H1 (cell line): ENCODE data around the gene DHX32. TPM values are rescaled to one million over a fixed set of nuclear protein-coding genes. Genes with fewer than 3 reads are reported as not detected.
"Not testable (repeated sequence)": the region's sequence is repeated elsewhere in the genome, so short reads cannot be mapped to it uniquely, and the experiment has no call there.

Experiments
- CTCF ChIA-PET: fragments of 300-600 bp; sonication (Branson Sonifier 250); formaldehyde crosslinking; loops from one replicate; lab custom pipeline; 2021; ENCODE audit not compliant: partially characterized antibody; lab: Charles Lee
- POLR2A ChIA-PET: fragments of 300-600 bp; sonication (Branson Sonifier 250); formaldehyde crosslinking; loops from one replicate; lab custom pipeline; 2021; ENCODE audit warnings: inconsistent platforms; ENCODE audit not compliant: partially characterized antibody; lab: Charles Lee
- DNase-seq, 2 experiments: peaks; one replicate each; pipeline versions ENCODE4 v3.0.0 to v3.0.0-alpha.2; 2010 to 2022; ENCODE audit warnings: low spot score in 2 of 2, low read depth in 1 of 2, mixed read lengths in 1 of 2
- FAIRE-seq: peaks from 2 replicates; lab custom pipeline; 2011; peaks lifted over from hg19 to GRCh38; lab: Jason Lieb, UNC
- H2AFZ ChIP-seq: 2 replicates; pipeline ENCODE4 v1.8.1; 2012; ENCODE audit warnings: low read length, inconsistent platforms
- H2AK5ac ChIP-seq: 2 replicates; pipeline ENCODE4 v1.6.1; 2013; ENCODE audit warnings: low read depth, low read length
- H2BK120ac ChIP-seq: replicated peaks from 2 replicates; pipeline ENCODE3; 2013; ENCODE audit warnings: low read depth, low read length, inconsistent platforms
- H2BK12ac ChIP-seq: 2 replicates; pipeline ENCODE4 v1.6.1; 2013; ENCODE audit warnings: low read depth, low read length
- H2BK15ac ChIP-seq: 2 replicates; pipeline ENCODE4 v1.6.1; 2013; ENCODE audit warnings: low read length
- H2BK20ac ChIP-seq: 2 replicates; pipeline ENCODE4 v1.6.1; 2013; ENCODE audit warnings: low read length
- H2BK5ac ChIP-seq: 2 replicates; pipeline ENCODE4 v1.6.1; 2013; ENCODE audit warnings: low read depth, low read length
- H3K14ac ChIP-seq: 2 replicates; pipeline ENCODE4 v1.6.1; 2013; ENCODE audit warnings: inconsistent platforms; ENCODE audit not compliant: insufficient read length
- H3K18ac ChIP-seq: 2 replicates; pipeline ENCODE4 v1.6.1; 2013; ENCODE audit warnings: low read length; ENCODE audit errors: extremely low read depth
- H3K23ac ChIP-seq: 2 replicates; pipeline ENCODE4 v1.6.1; 2013; ENCODE audit warnings: inconsistent platforms; ENCODE audit not compliant: insufficient read length
- H3K23me2 ChIP-seq: 2 replicates; pipeline ENCODE4 v1.6.1; 2013; ENCODE audit warnings: low read depth, low read length
- H3K27ac ChIP-seq: 2 replicates; pipeline ENCODE4 v1.6.1; 2011; ENCODE audit warnings: low read depth, low read length, inconsistent platforms
- H3K27me3 ChIP-seq, 4 experiments: replicated peaks in 1 of 4; 1 replicate in 1 of 4; 2 replicates in 3 of 4; pipeline versions ENCODE4 v1.6.1 to v1.8.1; 2011 to 2013; ENCODE audit warnings: low read length in 3 of 4, mild to moderate bottlenecking in 3 of 4, inconsistent platforms in 2 of 4, mixed read lengths in 2 of 4, moderate library complexity in 1 of 4; ENCODE audit not compliant: control insufficient read depth in 3 of 4, insufficient read depth in 3 of 4; ENCODE audit errors: extremely low read depth in 1 of 4
- H3K36me3 ChIP-seq, 4 experiments: 2 replicates each; pipeline versions ENCODE4 v1.6.1 to v1.8.1; 2011 to 2013; ENCODE audit warnings: mild to moderate bottlenecking in 4 of 4, low read length in 3 of 4, moderate library complexity in 2 of 4, control low read depth in 1 of 4, inconsistent platforms in 1 of 4; ENCODE audit not compliant: insufficient read depth in 4 of 4, control insufficient read depth in 2 of 4
- H3K4ac ChIP-seq: replicated peaks from 2 replicates; pipeline ENCODE3; 2013; ENCODE audit warnings: low read length, low read depth, mixed read lengths, inconsistent platforms; ENCODE audit not compliant: insufficient read length
- H3K4me1 ChIP-seq, 4 experiments: replicated peaks in 1 of 4; 1 replicate in 1 of 4; 2 replicates in 3 of 4; pipeline versions ENCODE4 v1.6.1 to v1.8.1; 2011 to 2013; ENCODE audit warnings: low read length in 3 of 4, inconsistent platforms in 2 of 4, mixed read lengths in 1 of 4; ENCODE audit not compliant: insufficient read depth in 4 of 4, control insufficient read depth in 3 of 4
- H3K4me2 ChIP-seq, 2 experiments: 2 replicates each; pipeline versions ENCODE4 v1.6.1 to v1.8.1; 2011 to 2013; ENCODE audit warnings: low read depth in 2 of 2, low read length in 2 of 2, control low read depth in 1 of 2, inconsistent platforms in 1 of 2, mild to moderate bottlenecking in 1 of 2; ENCODE audit not compliant: insufficient read depth in 1 of 2
- H3K4me3 ChIP-seq, 4 experiments: fragments of 200-600, 300-600 bp in 1 of 4; sonication (generic), shearing (Covaris generic), sonication (Bioruptor Twin) in 1 of 4; 2 replicates each; pipeline versions ENCODE4 v1.5.1 to v1.8.1; 2011 to 2016; ENCODE audit warnings: low read length in 4 of 4, low read depth in 3 of 4, control low read depth in 2 of 4, inconsistent platforms in 2 of 4, mild to moderate bottlenecking in 2 of 4, mixed read lengths in 1 of 4, moderate library complexity in 1 of 4; ENCODE audit not compliant: insufficient read depth in 2 of 4; ENCODE audit errors: extremely low read depth in 1 of 4
- H3K56ac ChIP-seq: replicated peaks from 2 replicates; pipeline ENCODE3; 2013; ENCODE audit warnings: low read depth, mild to moderate bottlenecking, mixed read lengths, low read length, inconsistent platforms; ENCODE audit not compliant: insufficient read length
- H3K79me1 ChIP-seq: 2 replicates; pipeline ENCODE4 v1.6.1; 2013; ENCODE audit warnings: low read depth, low read length, control low read depth
- H3K79me2 ChIP-seq, 2 experiments: 2 replicates each; pipeline versions ENCODE4 v1.6.1 to v1.8.1; 2012 to 2013; ENCODE audit warnings: low read length in 2 of 2, mild to moderate bottlenecking in 2 of 2, inconsistent platforms in 1 of 2; ENCODE audit not compliant: insufficient read depth in 2 of 2, control insufficient read depth in 1 of 2
- H3K9ac ChIP-seq, 4 experiments: replicated peaks in 1 of 4; 1 replicate in 1 of 4; 2 replicates in 3 of 4; pipeline versions ENCODE4 v1.6.1 to v1.8.1; 2011 to 2013; ENCODE audit warnings: low read depth in 3 of 4, low read length in 3 of 4, control low read depth in 2 of 4, mild to moderate bottlenecking in 2 of 4, moderate library complexity in 2 of 4, inconsistent platforms in 1 of 4; ENCODE audit errors: extremely low read depth in 1 of 4
- H3K9me3 ChIP-seq, 2 experiments: 2 replicates each; pipeline versions ENCODE4 v1.6.1 to v1.8.1; 2012 to 2013; ENCODE audit warnings: mild to moderate bottlenecking in 2 of 2, moderate library complexity in 2 of 2, control low read depth in 1 of 2, inconsistent platforms in 1 of 2, low read depth in 1 of 2, low read length in 1 of 2, mixed read lengths in 1 of 2; ENCODE audit not compliant: insufficient read depth in 2 of 2
- H4K20me1 ChIP-seq, 2 experiments: replicated peaks in 1 of 2; 2 replicates each; pipeline versions ENCODE3 to v1.8.1; 2011 to 2013; ENCODE audit warnings: inconsistent platforms in 2 of 2, low read length in 2 of 2, mild to moderate bottlenecking in 1 of 2; ENCODE audit not compliant: insufficient read depth in 2 of 2, control insufficient read depth in 1 of 2
- H4K5ac ChIP-seq: 2 replicates; pipeline ENCODE4 v1.6.1; 2013; ENCODE audit warnings: low read length, low read depth, mixed read lengths, inconsistent platforms; ENCODE audit not compliant: insufficient read length
- H4K8ac ChIP-seq: 2 replicates; pipeline ENCODE4 v1.8.0; 2013; ENCODE audit warnings: mild to moderate bottlenecking, moderate library complexity, low read length, inconsistent platforms; ENCODE audit not compliant: insufficient read depth; ENCODE audit errors: extremely low read depth
- H4K91ac ChIP-seq: replicated peaks from 2 replicates; pipeline ENCODE3; 2013; ENCODE audit warnings: low read length, mixed read lengths, inconsistent platforms; ENCODE audit not compliant: insufficient read length
- WGBS, 2 experiments: shearing (Covaris generic) in 1 of 2; methylation state at CpG; one replicate each; pipeline versions ENCODE4 v1.1.6 to v1.1.7; 2013 to 2015; ENCODE audit warnings: low lambda C conversion rate in 2 of 2, mixed read lengths in 2 of 2, inconsistent platforms in 1 of 2, low coverage in 1 of 2, missing lambda C conversion rate in 1 of 2; ENCODE audit not compliant: insufficient replicate concordance in 2 of 2, insufficient coverage in 1 of 2, insufficient read length in 1 of 2; ENCODE audit errors: extremely low coverage in 1 of 2, missing lambda C conversion rate in 1 of 2; 5-methylcytosine and 5-hydroxymethylcytosine counted together
- polyA plus RNA-seq, 7 experiments: library from polyadenylated mRNA; depleted of rRNA in 3 of 7; stranded (reverse) in 5 of 7; unstranded in 2 of 7; fragments of >200 nt in 5 of 7; fragments of 200-250 nt in 2 of 7; gene quantifications; 1 replicate in 5 of 7; 2 replicates in 1 of 7; 4 replicates in 1 of 7; pipeline versions ENCODE4 v1.2.1 to v1.2.3, GENCODE V29; 2011 to 2013; ENCODE audit warnings: missing spikeins in 2 of 7, mixed read lengths in 2 of 7
- total RNA-seq: library from RNA; stranded (reverse); fragmentation: NEBNext Ultra II Directional; extraction: Animal tissue kit (Norgen Biotek cat#: 25700); gene quantifications from 2 replicates; pipeline ENCODE4 v1.2.1, GENCODE V29; 2021

Gene DHX32
- total and polyA plus RNA-seq, 2 of the 8 experiments (the other 6 are each of a cell fraction or from before 2014, with no cell fraction given) = 12.4 to 15.8 TPM

GRCh38 chr10:125907598-125907997 lies 26.5 kb upstream of the DHX32 start:
- H4K5ac ChIP-seq, H2BK5ac ChIP-seq, H4K91ac ChIP-seq, FAIRE-seq, H3K56ac ChIP-seq, H2BK15ac ChIP-seq, H3K4me1 ChIP-seq, DNase-seq, H3K9ac ChIP-seq, H3K27me3 ChIP-seq, POLR2A ChIA-PET, H3K4ac ChIP-seq, H3K23ac ChIP-seq, H3K79me2 ChIP-seq, H3K14ac ChIP-seq, H3K79me1 ChIP-seq, H3K36me3 ChIP-seq, H2BK120ac ChIP-seq, H2AFZ ChIP-seq, H4K20me1 ChIP-seq, H3K23me2 ChIP-seq, CTCF ChIA-PET, H2BK12ac ChIP-seq, H2BK20ac ChIP-seq, H3K18ac ChIP-seq, H2AK5ac ChIP-seq, H3K4me2 ChIP-seq, H3K4me3 ChIP-seq, H4K8ac ChIP-seq, H3K27ac ChIP-seq: not testable (repeated sequence)
- 68% methylated on average over 2 of the region's 2 CpGs; no CpG with 5 or more reads in 1 of the 2 experiments for WGBS, 2 experiments
- peaks cover 9 to 11% of the 10 kb centered on the region in 2 experiments; a peak in 3 of 4 replicates for H3K9me3 ChIP-seq
